Neural cell (in vitro differentiated cells): ENCODE results near the gene COMMD4.
"Not testable (repeated sequence)": the region's sequence is repeated elsewhere in the genome, so short reads cannot be mapped to it uniquely, and the experiment has no call there.

ENCODE experiments used
- CTCF ChIP-seq: fragments of 450-650 bp; IDR thresholded peaks from 2 replicates; pipeline ENCODE4 v1.5.1; 2014; ENCODE audit warnings: antibody characterized with exemption, mild to moderate bottlenecking, moderate library complexity; ENCODE audit not compliant: poor library complexity, severe bottlenecking
- EZH2 ChIP-seq: fragments of 200-600, 300-800 bp; shearing (Covaris generic), sonication (generic); IDR thresholded peaks from 2 replicates; pipeline ENCODE4 v1.6.1; 2014; ENCODE audit warnings: antibody characterized with exemption, low read length, borderline replicate concordance, mild to moderate bottlenecking; ENCODE audit not compliant: insufficient read depth, poor library complexity, severe bottlenecking
- POLR2AphosphoS5 ChIP-seq: IDR thresholded peaks from 2 replicates; pipeline ENCODE4 v1.6.1; 2012
- RAD21 ChIP-seq: fragments of 450-650 bp; conservative IDR thresholded peaks from 2 replicates; pipeline ENCODE4 v1.6.1; 2014; ENCODE audit warnings: antibody characterized with exemption, mild to moderate bottlenecking, moderate library complexity
- REST ChIP-seq: IDR thresholded peaks from 2 replicates; pipeline ENCODE4 v1.6.1; 2012; ENCODE audit warnings: borderline replicate concordance

- not testable (repeated sequence) for TF ChIP-seq POLR2AphosphoS5, RAD21, EZH2, REST
- TF ChIP-seq CTCF, result peak; percentile 44
Measured at GRCh38 chr15:75299311-75299688, 36.6 kb upstream of the COMMD4 start.
